Mammary epithelial cell (primary cell): ENCODE data around the gene C19orf33.

ENCODE experiments used
- EZH2 ChIP-seq: IDR thresholded peaks from 2 replicates; pipeline ENCODE4 v1.6.1; 2012; ENCODE audit warnings: low read length, inconsistent platforms, borderline replicate concordance
- TF ChIP-seq, protein P1 (sequence below), 2 donors: IDR thresholded peaks in 1 of 2; conservative IDR thresholded peaks in 1 of 2; 2 replicates each; pipeline ENCODE4 v1.5.1; 2011 to 2012; ENCODE audit warnings: inconsistent platforms in 2 of 2, low read length in 2 of 2, mild to moderate bottlenecking in 2 of 2, control low read depth in 1 of 2, low read depth in 1 of 2; ENCODE audit not compliant: insufficient read depth in 1 of 2; ENCODE audit errors: extremely low read depth in 1 of 2

DNA sequence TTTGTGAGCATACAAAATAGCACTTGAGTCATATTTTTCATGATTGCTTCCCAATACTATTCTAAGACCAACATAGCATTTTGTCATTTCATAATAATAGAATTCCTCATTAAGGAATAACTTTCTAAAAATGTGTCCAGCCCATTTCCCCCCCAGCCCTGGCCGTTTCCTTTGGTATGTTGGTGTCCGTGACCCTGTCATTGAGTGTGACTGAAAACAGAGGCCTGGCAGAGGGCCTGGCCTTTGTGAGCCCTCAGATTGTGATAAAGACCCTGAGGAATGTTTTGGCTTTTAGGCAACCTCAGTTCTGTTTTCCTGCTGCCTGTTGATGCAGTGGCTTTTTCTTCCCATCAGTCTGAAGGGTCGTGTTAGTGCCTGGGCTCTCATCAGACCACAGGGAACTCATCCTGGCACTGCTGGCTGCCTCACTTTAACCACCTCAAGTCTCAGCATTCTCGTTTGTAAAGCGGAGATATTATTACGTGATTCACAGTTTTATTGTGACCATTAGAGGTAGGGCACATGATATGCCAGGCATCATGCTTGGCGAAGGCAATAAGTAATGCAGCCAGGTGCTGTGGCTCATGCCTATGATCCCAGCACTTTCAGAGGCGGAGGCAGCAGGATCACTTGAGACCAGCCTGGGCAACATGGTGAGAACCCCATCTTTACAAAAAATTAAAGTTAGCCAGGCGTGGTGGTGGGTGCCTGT, 25.9 kb upstream of the C19orf33 start:
- TF ChIP-seq, protein P1, sequence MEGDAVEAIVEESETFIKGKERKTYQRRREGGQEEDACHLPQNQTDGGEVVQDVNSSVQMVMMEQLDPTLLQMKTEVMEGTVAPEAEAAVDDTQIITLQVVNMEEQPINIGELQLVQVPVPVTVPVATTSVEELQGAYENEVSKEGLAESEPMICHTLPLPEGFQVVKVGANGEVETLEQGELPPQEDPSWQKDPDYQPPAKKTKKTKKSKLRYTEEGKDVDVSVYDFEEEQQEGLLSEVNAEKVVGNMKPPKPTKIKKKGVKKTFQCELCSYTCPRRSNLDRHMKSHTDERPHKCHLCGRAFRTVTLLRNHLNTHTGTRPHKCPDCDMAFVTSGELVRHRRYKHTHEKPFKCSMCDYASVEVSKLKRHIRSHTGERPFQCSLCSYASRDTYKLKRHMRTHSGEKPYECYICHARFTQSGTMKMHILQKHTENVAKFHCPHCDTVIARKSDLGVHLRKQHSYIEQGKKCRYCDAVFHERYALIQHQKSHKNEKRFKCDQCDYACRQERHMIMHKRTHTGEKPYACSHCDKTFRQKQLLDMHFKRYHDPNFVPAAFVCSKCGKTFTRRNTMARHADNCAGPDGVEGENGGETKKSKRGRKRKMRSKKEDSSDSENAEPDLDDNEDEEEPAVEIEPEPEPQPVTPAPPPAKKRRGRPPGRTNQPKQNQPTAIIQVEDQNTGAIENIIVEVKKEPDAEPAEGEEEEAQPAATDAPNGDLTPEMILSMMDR (conservative IDR thresholded peaks at IDR 0.05 in 1 of 2, IDR thresholded peaks at IDR 0.05 in 1 of 2; ENCODE audit: extremely low read depth in 1 of 2, insufficient read depth in 1 of 2, low read depth in 1 of 2, low read length in 2 of 2) = no peak
- TF ChIP-seq EZH2 = no peak
